H1 (cell line): ENCODE results near the gene CPLANE2. TPM values are rescaled to one million over a fixed set of nuclear protein-coding genes. Genes with fewer than 3 reads are reported as not detected.

Experiments used
- CTCF ChIA-PET: fragments of 300-600 bp; sonication (Branson Sonifier 250); formaldehyde crosslinking; loops from one replicate; lab custom pipeline; 2021; ENCODE audit not compliant: partially characterized antibody; lab: Charles Lee
- POLR2A ChIA-PET: fragments of 300-600 bp; sonication (Branson Sonifier 250); formaldehyde crosslinking; loops from one replicate; lab custom pipeline; 2021; ENCODE audit warnings: inconsistent platforms; ENCODE audit not compliant: partially characterized antibody; lab: Charles Lee
- DNase-seq, 2 experiments: peaks; one replicate each; pipeline versions ENCODE4 v3.0.0 to v3.0.0-alpha.2; 2010 to 2022; ENCODE audit warnings: low spot score in 2 of 2, low read depth in 1 of 2, mixed read lengths in 1 of 2
- FAIRE-seq: peaks from 2 replicates; lab custom pipeline; 2011; peaks lifted over from hg19 to GRCh38; lab: Jason Lieb, UNC
- H2AFZ ChIP-seq: 2 replicates; pipeline ENCODE4 v1.8.1; 2012; ENCODE audit warnings: low read length, inconsistent platforms
- H2AK5ac ChIP-seq: 2 replicates; pipeline ENCODE4 v1.6.1; 2013; ENCODE audit warnings: low read depth, low read length
- H2BK120ac ChIP-seq: replicated peaks from 2 replicates; pipeline ENCODE3; 2013; ENCODE audit warnings: low read depth, low read length, inconsistent platforms
- H2BK12ac ChIP-seq: 2 replicates; pipeline ENCODE4 v1.6.1; 2013; ENCODE audit warnings: low read depth, low read length
- H2BK15ac ChIP-seq: 2 replicates; pipeline ENCODE4 v1.6.1; 2013; ENCODE audit warnings: low read length
- H2BK20ac ChIP-seq: 2 replicates; pipeline ENCODE4 v1.6.1; 2013; ENCODE audit warnings: low read length
- H2BK5ac ChIP-seq: 2 replicates; pipeline ENCODE4 v1.6.1; 2013; ENCODE audit warnings: low read depth, low read length
- H3K14ac ChIP-seq: 2 replicates; pipeline ENCODE4 v1.6.1; 2013; ENCODE audit warnings: inconsistent platforms; ENCODE audit not compliant: insufficient read length
- H3K18ac ChIP-seq: 2 replicates; pipeline ENCODE4 v1.6.1; 2013; ENCODE audit warnings: low read length; ENCODE audit errors: extremely low read depth
- H3K23ac ChIP-seq: 2 replicates; pipeline ENCODE4 v1.6.1; 2013; ENCODE audit warnings: inconsistent platforms; ENCODE audit not compliant: insufficient read length
- H3K23me2 ChIP-seq: 2 replicates; pipeline ENCODE4 v1.6.1; 2013; ENCODE audit warnings: low read depth, low read length
- H3K27ac ChIP-seq: 2 replicates; pipeline ENCODE4 v1.6.1; 2011; ENCODE audit warnings: low read depth, low read length, inconsistent platforms
- H3K27me3 ChIP-seq, 4 experiments: replicated peaks in 1 of 4; 1 replicate in 1 of 4; 2 replicates in 3 of 4; pipeline versions ENCODE4 v1.6.1 to v1.8.1; 2011 to 2013; ENCODE audit warnings: low read length in 3 of 4, mild to moderate bottlenecking in 3 of 4, inconsistent platforms in 2 of 4, mixed read lengths in 2 of 4, moderate library complexity in 1 of 4; ENCODE audit not compliant: control insufficient read depth in 3 of 4, insufficient read depth in 3 of 4; ENCODE audit errors: extremely low read depth in 1 of 4
- H3K36me3 ChIP-seq, 4 experiments: 2 replicates each; pipeline versions ENCODE4 v1.6.1 to v1.8.1; 2011 to 2013; ENCODE audit warnings: mild to moderate bottlenecking in 4 of 4, low read length in 3 of 4, moderate library complexity in 2 of 4, control low read depth in 1 of 4, inconsistent platforms in 1 of 4; ENCODE audit not compliant: insufficient read depth in 4 of 4, control insufficient read depth in 2 of 4
- H3K4ac ChIP-seq: replicated peaks from 2 replicates; pipeline ENCODE3; 2013; ENCODE audit warnings: low read length, low read depth, mixed read lengths, inconsistent platforms; ENCODE audit not compliant: insufficient read length
- H3K4me1 ChIP-seq, 4 experiments: replicated peaks in 1 of 4; 1 replicate in 1 of 4; 2 replicates in 3 of 4; pipeline versions ENCODE4 v1.6.1 to v1.8.1; 2011 to 2013; ENCODE audit warnings: low read length in 3 of 4, inconsistent platforms in 2 of 4, mixed read lengths in 1 of 4; ENCODE audit not compliant: insufficient read depth in 4 of 4, control insufficient read depth in 3 of 4
- H3K4me2 ChIP-seq, 2 experiments: 2 replicates each; pipeline versions ENCODE4 v1.6.1 to v1.8.1; 2011 to 2013; ENCODE audit warnings: low read depth in 2 of 2, low read length in 2 of 2, control low read depth in 1 of 2, inconsistent platforms in 1 of 2, mild to moderate bottlenecking in 1 of 2; ENCODE audit not compliant: insufficient read depth in 1 of 2
- H3K4me3 ChIP-seq, 4 experiments: fragments of 200-600, 300-600 bp in 1 of 4; sonication (generic), shearing (Covaris generic), sonication (Bioruptor Twin) in 1 of 4; 2 replicates each; pipeline versions ENCODE4 v1.5.1 to v1.8.1; 2011 to 2016; ENCODE audit warnings: low read length in 4 of 4, low read depth in 3 of 4, control low read depth in 2 of 4, inconsistent platforms in 2 of 4, mild to moderate bottlenecking in 2 of 4, mixed read lengths in 1 of 4, moderate library complexity in 1 of 4; ENCODE audit not compliant: insufficient read depth in 2 of 4; ENCODE audit errors: extremely low read depth in 1 of 4
- H3K56ac ChIP-seq: replicated peaks from 2 replicates; pipeline ENCODE3; 2013; ENCODE audit warnings: low read depth, mild to moderate bottlenecking, mixed read lengths, low read length, inconsistent platforms; ENCODE audit not compliant: insufficient read length
- H3K79me1 ChIP-seq: 2 replicates; pipeline ENCODE4 v1.6.1; 2013; ENCODE audit warnings: low read depth, low read length, control low read depth
- H3K79me2 ChIP-seq, 2 experiments: 2 replicates each; pipeline versions ENCODE4 v1.6.1 to v1.8.1; 2012 to 2013; ENCODE audit warnings: low read length in 2 of 2, mild to moderate bottlenecking in 2 of 2, inconsistent platforms in 1 of 2; ENCODE audit not compliant: insufficient read depth in 2 of 2, control insufficient read depth in 1 of 2
- H3K9ac ChIP-seq, 4 experiments: replicated peaks in 1 of 4; 1 replicate in 1 of 4; 2 replicates in 3 of 4; pipeline versions ENCODE4 v1.6.1 to v1.8.1; 2011 to 2013; ENCODE audit warnings: low read depth in 3 of 4, low read length in 3 of 4, control low read depth in 2 of 4, mild to moderate bottlenecking in 2 of 4, moderate library complexity in 2 of 4, inconsistent platforms in 1 of 4; ENCODE audit errors: extremely low read depth in 1 of 4
- H3K9me3 ChIP-seq, 2 experiments: 2 replicates each; pipeline versions ENCODE4 v1.6.1 to v1.8.1; 2012 to 2013; ENCODE audit warnings: mild to moderate bottlenecking in 2 of 2, moderate library complexity in 2 of 2, control low read depth in 1 of 2, inconsistent platforms in 1 of 2, low read depth in 1 of 2, low read length in 1 of 2, mixed read lengths in 1 of 2; ENCODE audit not compliant: insufficient read depth in 2 of 2
- H4K20me1 ChIP-seq, 2 experiments: replicated peaks in 1 of 2; 2 replicates each; pipeline versions ENCODE3 to v1.8.1; 2011 to 2013; ENCODE audit warnings: inconsistent platforms in 2 of 2, low read length in 2 of 2, mild to moderate bottlenecking in 1 of 2; ENCODE audit not compliant: insufficient read depth in 2 of 2, control insufficient read depth in 1 of 2
- H4K5ac ChIP-seq: 2 replicates; pipeline ENCODE4 v1.6.1; 2013; ENCODE audit warnings: low read length, low read depth, mixed read lengths, inconsistent platforms; ENCODE audit not compliant: insufficient read length
- H4K8ac ChIP-seq: 2 replicates; pipeline ENCODE4 v1.8.0; 2013; ENCODE audit warnings: mild to moderate bottlenecking, moderate library complexity, low read length, inconsistent platforms; ENCODE audit not compliant: insufficient read depth; ENCODE audit errors: extremely low read depth
- H4K91ac ChIP-seq: replicated peaks from 2 replicates; pipeline ENCODE3; 2013; ENCODE audit warnings: low read length, mixed read lengths, inconsistent platforms; ENCODE audit not compliant: insufficient read length
- CBX8 ChIP-seq: fragments of 300-800, 300-1000 bp; sonication (generic); IDR thresholded peaks from 2 replicates; pipeline ENCODE4 v1.7.1; 2016; ENCODE audit warnings: low read depth, low read length, borderline replicate concordance
- CEBPB ChIP-seq: IDR thresholded peaks from 2 replicates; pipeline ENCODE4 v1.6.1; 2012; ENCODE audit warnings: low read depth, low read length
- CHD1 ChIP-seq: IDR thresholded peaks from 2 replicates; pipeline ENCODE4 v1.6.1; 2012; ENCODE audit warnings: low read depth, low read length, improper control_type of control experiment
- CREB1 ChIP-seq: IDR thresholded peaks from 2 replicates; pipeline ENCODE4 v1.6.1; 2012; ENCODE audit warnings: inconsistent platforms
- GABPA ChIP-seq: IDR thresholded peaks from 2 replicates; pipeline ENCODE4 v1.6.1; 2011; ENCODE audit warnings: mild to moderate bottlenecking, low read length, moderate library complexity, borderline replicate concordance; ENCODE audit not compliant: insufficient read depth
- HDAC2 ChIP-seq, 2 experiments: fragments of 300-600 bp in 1 of 2; sonication (generic) in 1 of 2; IDR thresholded peaks; 2 replicates each; pipeline ENCODE4 v1.6.1; 2011 to 2012; ENCODE audit warnings: low read depth in 2 of 2, low read length in 2 of 2, mild to moderate bottlenecking in 2 of 2, moderate library complexity in 2 of 2, borderline replicate concordance in 1 of 2, inconsistent platforms in 1 of 2
- JUN ChIP-seq: IDR thresholded peaks from 2 replicates; pipeline ENCODE4 v1.6.1; 2011; ENCODE audit warnings: low read depth, mild to moderate bottlenecking, improper control_type of control experiment, low read length
- RXRA ChIP-seq: IDR thresholded peaks from 2 replicates; pipeline ENCODE4 v1.6.1; 2011; ENCODE audit warnings: low read depth, mild to moderate bottlenecking, low read length, moderate library complexity; ENCODE audit not compliant: insufficient read depth
- SP1 ChIP-seq: IDR thresholded peaks from 2 replicates; pipeline ENCODE4 v1.6.1; 2011; ENCODE audit warnings: low read depth, low read length
- SRF ChIP-seq: IDR thresholded peaks from 2 replicates; pipeline ENCODE4 v1.6.1; 2011; ENCODE audit warnings: mild to moderate bottlenecking, low read depth, low read length, moderate library complexity
- TAF1 ChIP-seq: IDR thresholded peaks from 2 replicates; pipeline ENCODE4 v1.6.1; 2011; ENCODE audit warnings: mild to moderate bottlenecking, low read depth, low read length
- TEAD4 ChIP-seq: IDR thresholded peaks from 2 replicates; pipeline ENCODE4 v1.6.1; 2012; ENCODE audit warnings: low read depth, low read length, inconsistent platforms, mixed read lengths
- YY1 ChIP-seq: IDR thresholded peaks from 2 replicates; pipeline ENCODE4 v1.6.1; 2011; ENCODE audit warnings: low read depth, mild to moderate bottlenecking, low read length
- WGBS, 2 experiments: shearing (Covaris generic) in 1 of 2; methylation state at CpG; one replicate each; pipeline versions ENCODE4 v1.1.6 to v1.1.7; 2013 to 2015; ENCODE audit warnings: low lambda C conversion rate in 2 of 2, mixed read lengths in 2 of 2, inconsistent platforms in 1 of 2, low coverage in 1 of 2, missing lambda C conversion rate in 1 of 2; ENCODE audit not compliant: insufficient replicate concordance in 2 of 2, insufficient coverage in 1 of 2, insufficient read length in 1 of 2; ENCODE audit errors: extremely low coverage in 1 of 2, missing lambda C conversion rate in 1 of 2; 5-methylcytosine and 5-hydroxymethylcytosine counted together
- polyA plus RNA-seq, 7 experiments: library from polyadenylated mRNA; depleted of rRNA in 3 of 7; stranded (reverse) in 5 of 7; unstranded in 2 of 7; fragments of >200 nt in 5 of 7; fragments of 200-250 nt in 2 of 7; gene quantifications; 1 replicate in 5 of 7; 2 replicates in 1 of 7; 4 replicates in 1 of 7; pipeline versions ENCODE4 v1.2.1 to v1.2.3, GENCODE V29; 2011 to 2013; ENCODE audit warnings: missing spikeins in 2 of 7, mixed read lengths in 2 of 7
- total RNA-seq: library from RNA; stranded (reverse); fragmentation: NEBNext Ultra II Directional; extraction: Animal tissue kit (Norgen Biotek cat#: 25700); gene quantifications from 2 replicates; pipeline ENCODE4 v1.2.1, GENCODE V29; 2021

CPLANE2 gene
- total and polyA plus RNA-seq, 2 of the 8 experiments (the other 6 are each of a cell fraction or from before 2014, with no cell fraction given): 2.3 to 2.5 TPM

GRCh38 chr1:16276302-16277030 lies 39.5 kb upstream of the CPLANE2 start:
- CTCF ChIA-PET: interaction anchor here (2.0 kb wide), 1 partner anchor 33 kb away, joined by 4 read pairs; no protein-coding TSS in a partner anchor
- Histone ChIP-seq H3K56ac (no peak overlapping the region), H3K9ac (no peak overlapping the region), H3K36me3 (no peaks in the 10 kb centered on the region), H3K14ac (no peak overlapping the region), H3K9me3 (no peaks in the 10 kb centered on the region), H2BK5ac (no peak overlapping the region), H4K8ac (no peak overlapping the region), H2AK5ac (no peak overlapping the region), H2BK20ac (no peak overlapping the region), H3K18ac (no peak overlapping the region), H2BK15ac (no peak overlapping the region), H3K27ac (no peak overlapping the region), H2BK120ac (no peak overlapping the region), H3K23ac (no peak overlapping the region), H3K79me1 (no peaks in the 10 kb centered on the region; the same call in 1 of the 2 replicates), H3K4me3 (no peak overlapping the region), H3K27me3 (no peaks in the 10 kb centered on the region), H3K23me2 (no peaks in the 10 kb centered on the region), H3K4me1 (no peaks in the 10 kb centered on the region), H4K5ac (no peak overlapping the region), H2BK12ac (no peak overlapping the region), H2AFZ (no peak overlapping the region), H3K4me2 (no peak overlapping the region), H3K4ac (no peak overlapping the region), H4K91ac (no peak overlapping the region), H4K20me1 (peaks cover 0 to 6% of the 10 kb centered on the region in 2 experiments), H3K79me2 (no peaks in the 10 kb centered on the region)
- DNase-seq: no peak
- POLR2A ChIA-PET: interaction anchor here (1.3 kb wide), 1 partner anchor 15 kb away, joined by 3 read pairs; no protein-coding TSS in a partner anchor
- no peak for FAIRE-seq
- 96% methylated on average over 2 of the region's 6 CpGs; no CpG with 5 or more reads in 1 of the 2 experiments for WGBS, 2 experiments
- TF ChIP-seq SRF: no peak
- no peak for TF ChIP-seq TEAD4
- no peak for TF ChIP-seq SP1
- TF ChIP-seq TAF1: no peak
- no peak for TF ChIP-seq YY1
- no peak for TF ChIP-seq HDAC2 (IDR thresholded peaks at IDR 0.05; ENCODE audit: borderline replicate concordance in 1 of 2, low read depth in 2 of 2, low read length in 2 of 2)
- no peak for TF ChIP-seq CBX8
- no peak for TF ChIP-seq JUN
- no peak for TF ChIP-seq RXRA
- no peak for TF ChIP-seq CEBPB
- no peak for TF ChIP-seq CHD1
- TF ChIP-seq CREB1: no peak
- no peak for TF ChIP-seq GABPA
